Spleen (tissue), 11 donors: Measurements from ENCODE around the gene DNMT3B. TPM values are rescaled to one million over a fixed set of nuclear protein-coding genes. Genes with fewer than 3 reads are reported as not detected.

Experiments
- DNase-seq: peaks from one replicate; pipeline ENCODE4 v3.0.0-alpha.2; 2020
- H3K27ac ChIP-seq, 8 donors: fragments of 200-600 bp; sonication (generic) in 7 of 8; 1 replicate in 4 of 8; 2 replicates in 4 of 8; pipeline versions ENCODE4 v1.5.0 to v1.8.0; 2016 to 2021; ENCODE audit warnings: inconsistent platforms in 4 of 8, mild to moderate bottlenecking in 4 of 8, moderate library complexity in 1 of 8
- H3K27me3 ChIP-seq, 7 donors: fragments of 200-600 bp; sonication (generic) in 6 of 7; replicated peaks in 1 of 7; 1 replicate in 4 of 7; 2 replicates in 3 of 7; pipeline versions ENCODE4 v1.5.0 to v1.8.0; 2016 to 2021; ENCODE audit warnings: inconsistent platforms in 3 of 7, mild to moderate bottlenecking in 1 of 7
- H3K36me3 ChIP-seq, 6 donors: fragments of 200-600 bp; sonication (generic) in 5 of 6; 1 replicate in 4 of 6; 2 replicates in 2 of 6; pipeline versions ENCODE4 v1.5.0 to v1.8.0; 2016 to 2021; ENCODE audit warnings: inconsistent platforms in 2 of 6
- H3K4me1 ChIP-seq, 6 donors: fragments of 200-600 bp; sonication (generic) in 5 of 6; 1 replicate in 3 of 6; 2 replicates in 3 of 6; pipeline versions ENCODE4 v1.5.0 to v1.8.0; 2016 to 2021; ENCODE audit warnings: inconsistent platforms in 3 of 6
- H3K4me3 ChIP-seq, 8 donors: fragments of 200-600 bp; sonication (generic) in 7 of 8; 1 replicate in 4 of 8; 2 replicates in 4 of 8; pipeline versions ENCODE4 v1.5.0 to v1.8.0; 2016 to 2021; ENCODE audit warnings: inconsistent platforms in 4 of 8, mild to moderate bottlenecking in 4 of 8, moderate library complexity in 2 of 8
- H3K9me3 ChIP-seq, 8 donors: fragments of 200-600 bp; sonication (generic) in 7 of 8; 1 replicate in 4 of 8; 2 replicates in 4 of 8; pipeline versions ENCODE4 v1.5.0 to v1.8.0; 2016 to 2021; ENCODE audit warnings: inconsistent platforms in 4 of 8
- POLR2A ChIP-seq, 3 donors: fragments of 450-650 bp; IDR thresholded peaks; one replicate each; pipeline ENCODE4 v1.5.1; 2017; ENCODE audit warnings: antibody characterized with exemption in 3 of 3, mild to moderate bottlenecking in 1 of 3
- POLR2AphosphoS5 ChIP-seq, 3 donors: sonication (generic); formaldehyde crosslinking; IDR thresholded peaks; one replicate each; pipeline ENCODE4 v1.5.1; 2017; ENCODE audit warnings: antibody characterized with exemption in 3 of 3
- WGBS, 5 donors: extraction: QIAGEN DNeasy Blood & Tissue Kit in 3 of 5; methylation state at CpG; one replicate each; pipeline versions ENCODE4 v1.1.5 to v1.1.7; 2013 to 2018; 5-methylcytosine and 5-hydroxymethylcytosine counted together
- intact Hi-C: fragments of 100-400 bp; cut with DNase I; formaldehyde crosslinking; loops from one replicate; pipeline ENCODE4 v1.15.0; 2023; ENCODE audit warnings: low total_unique reads
- polyA plus RNA-seq, 3 donors: library from polyadenylated mRNA; stranded (reverse); fragments of 200-250 nt; gene quantifications; one replicate each; pipeline ENCODE4 v1.2.1, GENCODE V29; 2013
- total RNA-seq, 7 donors: library from RNA; depleted of rRNA in 3 of 7; stranded (reverse); fragments of >200 nt in 3 of 7; fragmentation: NEBNext Ultra II Directional in 4 of 7; extraction: Animal tissue kit (Norgen Biotek cat#: 25700) in 4 of 7; gene quantifications; one replicate each; pipeline versions ENCODE4 v1.1.0 to v1.2.1, GENCODE V29; 2016 to 2021
- TF ChIP-seq, protein P1 (sequence below), 11 experiments: fragments of 200-600 bp in 7 of 11; fragments of 450-650 bp in 4 of 11; sonication (generic) in 4 of 11; IDR thresholded peaks in 8 of 11; conservative IDR thresholded peaks in 3 of 11; 1 replicate in 7 of 11; 2 replicates in 4 of 11; pipeline versions ENCODE4 v1.4.0 to v1.8.0; 2016 to 2021; ENCODE audit warnings: antibody characterized with exemption in 11 of 11, inconsistent platforms in 4 of 11, mild to moderate bottlenecking in 1 of 11
- donor health status: healthy with polysubstance abuse.
- donor health status: DM: no; HTN: no; CAD: no; lungs with moderate emphysema.
- donor health status: DM: no; HTN: no; CAD: no.
- donor health status: Bipolar disorder and iron deficiency.
- donor health status: healthy.
- donor health status: DM: no; HTN: no; CAD: no.
- donor health status: DM: yes; HTN: yes; CAD: no.

DNMT3B gene
- total and polyA plus RNA-seq, 10 donors, result 0.20 to 1.6 (median 0.99) TPM

DNA sequence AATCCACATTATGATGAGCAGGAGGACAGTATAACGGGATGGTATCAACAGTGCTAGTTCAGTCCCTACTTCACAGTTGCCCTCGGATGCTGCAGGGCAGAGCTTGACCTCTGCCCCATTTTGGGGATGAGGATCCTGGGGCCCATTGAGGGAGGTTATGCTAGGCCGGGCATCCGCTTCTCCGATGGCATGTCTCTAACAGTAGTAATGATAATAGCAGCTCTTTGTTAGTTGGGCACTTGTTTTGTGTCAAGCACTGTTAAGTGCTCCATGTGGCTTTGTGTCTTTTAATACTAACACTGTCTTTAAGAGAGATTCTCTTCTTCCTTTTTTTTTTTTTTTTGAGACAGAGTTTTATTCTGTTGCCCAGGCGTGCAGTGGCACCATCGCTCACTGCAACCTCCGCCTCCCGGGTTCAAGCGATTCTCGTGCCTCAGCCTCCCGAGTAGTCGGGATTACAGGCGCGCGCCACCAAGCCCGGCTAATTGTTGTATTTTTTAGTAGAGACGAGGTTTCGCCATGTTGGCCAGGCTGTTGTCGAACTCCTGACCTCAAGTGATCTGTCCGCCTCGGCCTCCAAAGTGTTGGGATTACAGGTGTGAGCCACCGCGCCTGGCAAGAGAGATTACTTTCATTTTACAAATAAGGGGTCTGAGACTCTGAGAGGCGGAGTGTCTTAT is 58.7 kb downstream of the DNMT3B start:
- TF ChIP-seq POLR2AphosphoS5 (IDR thresholded peaks at IDR 0.05) (no peak), POLR2A (IDR thresholded peaks at IDR 0.05) (no peak)
- TF ChIP-seq, protein P1, sequence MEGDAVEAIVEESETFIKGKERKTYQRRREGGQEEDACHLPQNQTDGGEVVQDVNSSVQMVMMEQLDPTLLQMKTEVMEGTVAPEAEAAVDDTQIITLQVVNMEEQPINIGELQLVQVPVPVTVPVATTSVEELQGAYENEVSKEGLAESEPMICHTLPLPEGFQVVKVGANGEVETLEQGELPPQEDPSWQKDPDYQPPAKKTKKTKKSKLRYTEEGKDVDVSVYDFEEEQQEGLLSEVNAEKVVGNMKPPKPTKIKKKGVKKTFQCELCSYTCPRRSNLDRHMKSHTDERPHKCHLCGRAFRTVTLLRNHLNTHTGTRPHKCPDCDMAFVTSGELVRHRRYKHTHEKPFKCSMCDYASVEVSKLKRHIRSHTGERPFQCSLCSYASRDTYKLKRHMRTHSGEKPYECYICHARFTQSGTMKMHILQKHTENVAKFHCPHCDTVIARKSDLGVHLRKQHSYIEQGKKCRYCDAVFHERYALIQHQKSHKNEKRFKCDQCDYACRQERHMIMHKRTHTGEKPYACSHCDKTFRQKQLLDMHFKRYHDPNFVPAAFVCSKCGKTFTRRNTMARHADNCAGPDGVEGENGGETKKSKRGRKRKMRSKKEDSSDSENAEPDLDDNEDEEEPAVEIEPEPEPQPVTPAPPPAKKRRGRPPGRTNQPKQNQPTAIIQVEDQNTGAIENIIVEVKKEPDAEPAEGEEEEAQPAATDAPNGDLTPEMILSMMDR (IDR thresholded peaks at IDR 0.05 in 8 of 11, conservative IDR thresholded peaks at IDR 0.05 in 3 of 11), result no peak
- peak overlapping the region; percentile 78 to 97 (median 95) for H3K27ac ChIP-seq
- H3K9me3 ChIP-seq, result no peaks in the 10 kb centered on the region
- peak; percentile 78 for DNase-seq
- 71 to 82% (median 78%) methylated on average over 25 of the region's 25 CpGs for WGBS, 5 donors
- H3K27me3 ChIP-seq, result no peaks in the 10 kb centered on the region
- H3K4me1 ChIP-seq, result peaks cover 13 to 63% (median 48%) of the 10 kb centered on the region in 6 donors
- H3K36me3 ChIP-seq, result peaks cover 0 to 6% (median 2%) of the 10 kb centered on the region in 6 donors
- intact Hi-C loops, result no loop called here
- peak overlapping the region; percentile 50 to 83 (median 67) for H3K4me3 ChIP-seq

DNA sequence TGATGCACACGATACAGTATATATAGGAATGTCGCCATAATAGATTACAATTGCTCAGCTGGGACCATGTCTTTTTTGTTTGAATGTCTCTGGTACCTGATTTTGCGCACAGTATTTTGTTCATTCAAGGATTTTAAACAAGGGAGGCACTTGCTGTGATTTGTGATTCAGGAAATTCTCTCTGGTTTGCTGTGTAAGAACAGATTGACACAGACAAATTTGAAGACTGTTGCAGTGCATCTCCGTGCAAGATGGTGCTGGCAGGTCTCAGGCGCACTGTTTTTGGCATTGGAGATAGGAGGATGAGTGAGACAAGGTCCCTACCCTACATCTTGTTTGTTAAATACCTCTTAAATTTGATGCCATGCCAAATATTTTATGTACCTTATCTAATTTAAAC is 60.0 kb downstream of the DNMT3B start:
- no peak for DNase-seq
- Histone ChIP-seq H3K4me3 (no peak overlapping the region), H3K36me3 (peaks cover 0 to 20% (median 16%) of the 10 kb centered on the region in 6 donors), H3K4me1 (peaks cover 13 to 65% (median 48%) of the 10 kb centered on the region in 6 donors), H3K9me3 (no peaks in the 10 kb centered on the region), H3K27me3 (no peaks in the 10 kb centered on the region), H3K27ac (peak overlapping the region in 1 of 8 donors; percentile 52)
- TF ChIP-seq POLR2A (IDR thresholded peaks at IDR 0.05) (no peak), POLR2AphosphoS5 (IDR thresholded peaks at IDR 0.05) (no peak)
- TF ChIP-seq, protein P1 (IDR thresholded peaks at IDR 0.05 in 8 of 11, conservative IDR thresholded peaks at IDR 0.05 in 3 of 11), result no peak
- intact Hi-C loops, result no loop called here
- 79 to 91% (median 86%) methylated on average over 5 of the region's 5 CpGs for WGBS, 5 donors

DNA sequence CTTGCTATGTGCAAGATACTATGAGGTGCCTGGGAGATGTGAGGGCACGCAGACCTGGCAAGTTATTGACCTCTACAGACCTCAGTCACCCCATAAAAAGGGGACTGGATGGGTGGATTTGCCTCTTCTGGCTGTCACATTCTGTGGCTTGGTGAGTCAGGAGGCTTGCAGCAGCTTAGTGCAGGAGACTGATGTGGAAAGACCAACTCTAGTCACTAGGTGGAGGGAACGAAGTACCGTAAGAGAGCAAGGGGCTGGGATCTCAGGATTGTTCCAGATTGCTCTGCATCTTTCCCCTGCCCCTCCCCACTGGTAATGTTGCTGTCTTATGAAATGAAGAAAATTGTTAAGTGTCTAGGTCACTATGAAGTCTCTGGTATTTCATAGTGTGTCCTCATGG is 60.9 kb downstream of the DNMT3B start:
- TF ChIP-seq POLR2AphosphoS5 (IDR thresholded peaks at IDR 0.05), result no peak
- TF ChIP-seq POLR2A (IDR thresholded peaks at IDR 0.05), result no peak
- TF ChIP-seq, protein P1 (IDR thresholded peaks at IDR 0.05 in 8 of 11, conservative IDR thresholded peaks at IDR 0.05 in 3 of 11), result no peak
- no peak for DNase-seq
- WGBS, 5 donors, result 61 to 82% (median 79%) methylated on average over 3 of the region's 3 CpGs
- H3K36me3 ChIP-seq, result peaks cover 0 to 29% (median 25%) of the 10 kb centered on the region in 6 donors
- H3K9me3 ChIP-seq, result no peaks in the 10 kb centered on the region
- peaks cover 13 to 73% (median 50%) of the 10 kb centered on the region in 6 donors for H3K4me1 ChIP-seq
- H3K27me3 ChIP-seq, result no peaks in the 10 kb centered on the region
- H3K4me3 ChIP-seq, result no peak overlapping the region
- intact Hi-C loops, result no loop called here
- H3K27ac ChIP-seq, result peak overlapping the region in 3 of 8 donors; percentile 5 to 52 (median 23)

DNA sequence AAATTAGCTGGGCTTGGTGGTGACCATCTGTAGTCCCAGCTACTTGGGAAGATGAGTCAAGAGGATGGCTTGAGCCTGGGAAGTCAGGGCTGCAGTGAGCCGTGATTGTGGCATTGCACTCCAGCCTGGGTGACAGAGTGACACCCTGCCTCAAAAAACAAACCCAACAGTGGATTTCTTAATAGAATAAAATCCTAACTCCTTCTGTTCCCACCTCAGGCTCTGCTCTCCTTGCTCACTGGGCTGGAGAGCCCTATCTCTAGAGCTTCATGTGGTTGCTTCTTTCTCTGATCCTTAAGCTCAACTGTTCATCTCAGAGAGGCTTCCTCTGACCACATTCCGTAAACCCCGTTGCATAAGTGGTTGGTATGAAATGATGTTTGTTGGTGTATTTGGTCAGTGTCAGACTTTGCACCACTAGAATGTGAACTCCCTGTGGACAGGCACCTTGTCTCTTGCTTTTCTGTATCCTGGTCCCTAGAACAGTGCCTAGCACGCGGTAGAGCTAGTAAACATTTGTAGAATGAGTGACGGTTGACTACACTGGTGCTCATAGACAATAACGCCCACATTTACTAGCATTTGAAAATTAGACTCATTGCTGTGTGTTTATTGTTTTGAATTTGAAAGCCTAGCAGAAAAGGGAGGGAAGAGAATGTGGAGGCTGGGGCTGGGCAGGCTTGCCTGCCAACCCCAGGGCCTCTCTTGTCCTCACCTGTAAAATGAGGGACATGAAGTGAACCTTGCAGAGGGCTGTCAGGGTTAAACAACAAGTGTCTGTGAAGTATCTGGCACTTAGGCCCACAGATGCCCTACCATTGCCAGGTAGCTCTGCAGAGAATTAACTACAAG is 61.8 kb downstream of the DNMT3B start:
- intact Hi-C loops, result no loop called here
- Histone ChIP-seq H3K4me1 (peaks cover 13 to 81% (median 56%) of the 10 kb centered on the region in 6 donors), H3K27me3 (no peaks in the 10 kb centered on the region), H3K4me3 (no peak overlapping the region), H3K27ac (peak overlapping the region in 3 of 8 donors; percentile 5 to 52 (median 23)), H3K36me3 (peaks cover 0 to 37% (median 31%) of the 10 kb centered on the region in 6 donors), H3K9me3 (no peaks in the 10 kb centered on the region)
- DNase-seq, result no peak
- TF ChIP-seq POLR2A (IDR thresholded peaks at IDR 0.05), result no peak
- peak in 1 of 3 donors; percentile 12 for TF ChIP-seq POLR2AphosphoS5 (IDR thresholded peaks at IDR 0.05)
- WGBS, 5 donors, result 76 to 83% (median 76%) methylated on average over 7 of the region's 7 CpGs
